IPS-NIHi7 (cell line): ENCODE measurements around the gene PTPRD.

Experiments
- DNase-seq: peaks from one replicate; pipeline ENCODE4 v3.0.0; 2012; ENCODE audit warnings: mixed read lengths; ENCODE audit errors: extremely low spot score

The PTPRD gene

GRCh38 chr9:8447601-8448000 lies 2165.2 kb downstream of the PTPRD start:
- DNase-seq, result no peak

GRCh38 chr9:8437876-8438275 lies 2174.9 kb downstream of the PTPRD start:
- DNase-seq, result no peak

- DNase-seq, result no peak
Observed at GRCh38 chr9:8437259-8437658, 2175.5 kb downstream of the PTPRD start.

- DNase-seq, result no peak
Observed at GRCh38 chr9:8436786-8437185, 2176.0 kb downstream of the PTPRD start.

- no peak for DNase-seq
Observed at GRCh38 chr9:8434621-8435020, 2178.2 kb downstream of the PTPRD start.

GRCh38 chr9:8432224-8432623 lies 2180.6 kb downstream of the PTPRD start:
- DNase-seq, result no peak

- no peak for DNase-seq
Observed at GRCh38 chr9:8431505-8431904, 2181.3 kb downstream of the PTPRD start.

- no peak for DNase-seq
Observed at GRCh38 chr9:8430945-8431344, 2181.9 kb downstream of the PTPRD start.

- DNase-seq, result no peak
Observed at GRCh38 chr9:8429768-8430167, 2183.0 kb downstream of the PTPRD start.

- DNase-seq, result no peak
Observed at GRCh38 chr9:8429157-8429556, 2183.6 kb downstream of the PTPRD start.

- no peak for DNase-seq
Observed at GRCh38 chr9:8428389-8428788, 2184.4 kb downstream of the PTPRD start.

- no peak for DNase-seq
Observed at GRCh38 chr9:8424786-8425410, 2187.9 kb downstream of the PTPRD start.

GRCh38 chr9:8420416-8420815 lies 2192.4 kb downstream of the PTPRD start:
- DNase-seq, result no peak

- no peak for DNase-seq
Observed at GRCh38 chr9:8419596-8420275, 2193.1 kb downstream of the PTPRD start.

GRCh38 chr9:8417341-8417740 lies 2195.5 kb downstream of the PTPRD start:
- no peak for DNase-seq

GRCh38 chr9:8412327-8412726 lies 2200.5 kb downstream of the PTPRD start:
- no peak for DNase-seq

GRCh38 chr9:8408575-8409190 lies 2204.1 kb downstream of the PTPRD start:
- no peak for DNase-seq

- no peak for DNase-seq
Observed at GRCh38 chr9:8401961-8402705, 2210.7 kb downstream of the PTPRD start.

- DNase-seq, result no peak
Observed at GRCh38 chr9:8400378-8400777, 2212.4 kb downstream of the PTPRD start.

GRCh38 chr9:8395022-8395421 lies 2217.8 kb downstream of the PTPRD start:
- no peak for DNase-seq

- DNase-seq, result no peak
Observed at GRCh38 chr9:8394341-8394740, 2218.5 kb downstream of the PTPRD start.

GRCh38 chr9:8392866-8393265 lies 2219.9 kb downstream of the PTPRD start:
- DNase-seq, result no peak

GRCh38 chr9:8391566-8391965 lies 2221.2 kb downstream of the PTPRD start:
- no peak for DNase-seq
